ENCODE data around the gene RIN3. TPM values are rescaled to one million over a fixed set of nuclear protein-coding genes. Genes with fewer than 3 reads are reported as not detected.

The RIN3 gene
- total and polyA plus RNA-seq, 10 of the 15 experiments (the other 5 are each of a cell fraction or from before 2014, with no cell fraction given) = 0.91 to 23.3 (median 6.3) TPM

DNA sequence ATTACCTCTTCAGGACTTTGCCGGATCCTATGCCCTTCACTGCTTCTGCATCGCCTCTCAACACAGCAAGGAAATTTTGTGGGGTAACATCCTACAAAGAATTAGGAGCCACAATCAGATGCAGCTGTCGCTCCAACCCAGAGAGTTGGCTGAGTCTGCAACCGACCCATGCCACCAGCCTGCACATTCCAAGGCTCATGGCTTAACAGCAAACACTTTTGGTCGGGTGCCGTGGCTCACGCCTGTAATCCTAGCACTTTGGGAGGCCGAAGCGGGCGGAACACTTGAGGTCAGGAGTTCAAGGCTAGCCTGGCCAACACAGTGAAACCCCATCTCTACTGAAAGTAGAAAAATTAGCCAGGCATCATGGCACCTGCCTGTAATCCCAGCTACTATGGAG lies 202.6 kb downstream of the RIN3 start:
- DNase-seq (ENCODE audit: low read depth, low spot score) (no peak), FAIRE-seq (no peak), ATAC-seq (no peak)
- H3K36me3 ChIP-seq (ENCODE audit: control insufficient read depth in 2 of 2, insufficient read depth in 2 of 2, low read length in 1 of 2) = peaks cover 0 to 2% of the 10 kb centered on the region in 2 experiments; a peak in 3 of 4 replicates
- TF ChIP-seq, protein P1, sequence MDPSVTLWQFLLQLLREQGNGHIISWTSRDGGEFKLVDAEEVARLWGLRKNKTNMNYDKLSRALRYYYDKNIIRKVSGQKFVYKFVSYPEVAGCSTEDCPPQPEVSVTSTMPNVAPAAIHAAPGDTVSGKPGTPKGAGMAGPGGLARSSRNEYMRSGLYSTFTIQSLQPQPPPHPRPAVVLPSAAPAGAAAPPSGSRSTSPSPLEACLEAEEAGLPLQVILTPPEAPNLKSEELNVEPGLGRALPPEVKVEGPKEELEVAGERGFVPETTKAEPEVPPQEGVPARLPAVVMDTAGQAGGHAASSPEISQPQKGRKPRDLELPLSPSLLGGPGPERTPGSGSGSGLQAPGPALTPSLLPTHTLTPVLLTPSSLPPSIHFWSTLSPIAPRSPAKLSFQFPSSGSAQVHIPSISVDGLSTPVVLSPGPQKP (IDR thresholded peaks at IDR 0.05; ENCODE audit: low read depth, low read length) = no peak
- TF ChIP-seq IKZF1 (conservative IDR thresholded peaks at IDR 0.05) = no peak
- TF ChIP-seq, protein P2, sequence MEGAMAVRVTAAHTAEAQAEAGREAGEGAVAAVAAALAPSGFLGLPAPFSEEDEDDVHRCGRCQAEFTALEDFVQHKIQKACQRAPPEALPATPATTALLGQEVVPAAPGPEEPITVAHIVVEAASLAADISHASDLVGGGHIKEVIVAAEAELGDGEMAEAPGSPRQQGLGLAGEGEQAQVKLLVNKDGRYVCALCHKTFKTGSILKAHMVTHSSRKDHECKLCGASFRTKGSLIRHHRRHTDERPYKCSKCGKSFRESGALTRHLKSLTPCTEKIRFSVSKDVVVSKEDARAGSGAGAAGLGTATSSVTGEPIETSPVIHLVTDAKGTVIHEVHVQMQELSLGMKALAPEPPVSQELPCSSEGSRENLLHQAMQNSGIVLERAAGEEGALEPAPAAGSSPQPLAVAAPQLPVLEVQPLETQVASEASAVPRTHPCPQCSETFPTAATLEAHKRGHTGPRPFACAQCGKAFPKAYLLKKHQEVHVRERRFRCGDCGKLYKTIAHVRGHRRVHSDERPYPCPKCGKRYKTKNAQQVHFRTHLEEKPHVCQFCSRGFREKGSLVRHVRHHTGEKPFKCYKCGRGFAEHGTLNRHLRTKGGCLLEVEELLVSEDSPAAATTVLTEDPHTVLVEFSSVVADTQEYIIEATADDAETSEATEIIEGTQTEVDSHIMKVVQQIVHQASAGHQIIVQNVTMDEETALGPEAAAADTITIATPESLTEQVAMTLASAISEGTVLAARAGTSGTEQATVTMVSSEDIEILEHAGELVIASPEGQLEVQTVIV (IDR thresholded peaks at IDR 0.05; ENCODE audit: borderline replicate concordance, partially characterized antibody) = no peak
- no peak for TF ChIP-seq POU2F2 (IDR thresholded peaks at IDR 0.05; ENCODE audit: borderline replicate concordance, low read depth, low read length)
- TF ChIP-seq ZNF207 (IDR thresholded peaks at IDR 0.05; ENCODE audit: borderline replicate concordance) = no peak
- no peak for TF ChIP-seq WRNIP1 (IDR thresholded peaks at IDR 0.05; ENCODE audit: borderline replicate concordance, low read depth, low read length)
- TF ChIP-seq ZSCAN29 (IDR thresholded peaks at IDR 0.05) = no peak
- H4K20me1 ChIP-seq (ENCODE audit: control insufficient read depth, insufficient read depth) = no peaks in the 10 kb centered on the region; the same call in 1 of the 2 replicates
- no TSS peak for BruUV-seq (replicated peaks)
- H3K9me3 ChIP-seq (replicated peaks; ENCODE audit: control insufficient read depth, insufficient read depth, low read length) = no peaks in the 10 kb centered on the region; the same call in 2 of the 3 replicates
- no peaks in the 10 kb centered on the region for H3K27me3 ChIP-seq (replicated peaks in 1 of 2; ENCODE audit: control insufficient read depth in 2 of 2, insufficient read depth in 2 of 2, low read length in 1 of 2)
- WGBS (ENCODE audit: insufficient coverage, insufficient replicate concordance, low lambda C conversion rate, missing lambda C conversion rate) = over 99% methylated on average over 10 of the region's 10 CpGs
- intact Hi-C loops (cut with micrococcal nuclease; ENCODE audit: unreplicated experiment) = loop anchor here (10.0 kb wide), 1 partner anchor 449 kb away; no protein-coding TSS in a partner anchor
- ChIA-PET RAD21 (ENCODE audit: unreplicated experiment) (interaction anchor here (7.8 kb wide), 1 partner anchor 66 kb away, joined by 106 read pairs; no protein-coding TSS in a partner anchor), SMC1A (ENCODE audit: uncharacterized antibody, unreplicated experiment) (interaction anchor here (1.0 to 11.0 kb wide), 2 partner anchors 15 to 69 kb away, joined by 3 to 151 read pairs; no protein-coding TSS in a partner anchor), CTCF (interaction anchor here (1.1 to 2.9 kb wide), 6 partner anchors 12 to 70 kb away, joined by 3 to 27 read pairs (median 8); no protein-coding TSS in a partner anchor), POLR2A (no interaction called here)
- H3K4me1 ChIP-seq (ENCODE audit: control insufficient read depth, insufficient read depth, low read length) = no peaks in the 10 kb centered on the region
- H3K9ac ChIP-seq (ENCODE audit: control insufficient read depth, insufficient read depth, low read length) = no peak overlapping the region
- no peak overlapping the region for H2AFZ ChIP-seq (ENCODE audit: control insufficient read depth, low read depth, low read length)
- in situ Hi-C loops (cut with MboI) = no loop called here
- H3K4me3 ChIP-seq = no peak overlapping the region
- no peak overlapping the region for H3K27ac ChIP-seq (ENCODE audit: control insufficient read depth, insufficient read depth)
- H3K79me2 ChIP-seq (ENCODE audit: control insufficient read depth, insufficient read depth, low read length) = no peaks in the 10 kb centered on the region
- no peak overlapping the region for H3K4me2 ChIP-seq (ENCODE audit: control insufficient read depth, insufficient read depth)
